HUES48 (cell line): ENCODE measurements around the gene TECPR1.
"Not testable (repeated sequence)": the region's sequence is repeated elsewhere in the genome, so short reads cannot be mapped to it uniquely, and the experiment has no call there.

Experiments
- H3K27ac ChIP-seq: one replicate; pipeline ENCODE4 v1.7.0; 2013; ENCODE audit warnings: low read depth, low read length, inconsistent platforms
- H3K27me3 ChIP-seq: 2 replicates; pipeline ENCODE4 v1.6.1; 2013; ENCODE audit warnings: mild to moderate bottlenecking, low read length; ENCODE audit not compliant: control insufficient read depth, insufficient read depth
- H3K36me3 ChIP-seq: 2 replicates; pipeline ENCODE4 v1.6.1; 2013; ENCODE audit warnings: low read length; ENCODE audit not compliant: control insufficient read depth, insufficient read depth
- H3K4me1 ChIP-seq: 2 replicates; pipeline ENCODE4 v1.6.1; 2013; ENCODE audit warnings: mild to moderate bottlenecking, low read length; ENCODE audit not compliant: control insufficient read depth, insufficient read depth
- H3K4me3 ChIP-seq: 2 replicates; pipeline ENCODE4 v1.5.1; 2013; ENCODE audit warnings: mild to moderate bottlenecking, low read depth, low read length
- H3K9ac ChIP-seq: 2 replicates; pipeline ENCODE4 v1.6.1; 2013; ENCODE audit warnings: mild to moderate bottlenecking, low read depth, low read length, moderate library complexity
- H3K9me3 ChIP-seq: 2 replicates; pipeline ENCODE4 v1.6.1; 2013; ENCODE audit warnings: low read length; ENCODE audit not compliant: control insufficient read depth, insufficient read depth

Gene TECPR1

DNA sequence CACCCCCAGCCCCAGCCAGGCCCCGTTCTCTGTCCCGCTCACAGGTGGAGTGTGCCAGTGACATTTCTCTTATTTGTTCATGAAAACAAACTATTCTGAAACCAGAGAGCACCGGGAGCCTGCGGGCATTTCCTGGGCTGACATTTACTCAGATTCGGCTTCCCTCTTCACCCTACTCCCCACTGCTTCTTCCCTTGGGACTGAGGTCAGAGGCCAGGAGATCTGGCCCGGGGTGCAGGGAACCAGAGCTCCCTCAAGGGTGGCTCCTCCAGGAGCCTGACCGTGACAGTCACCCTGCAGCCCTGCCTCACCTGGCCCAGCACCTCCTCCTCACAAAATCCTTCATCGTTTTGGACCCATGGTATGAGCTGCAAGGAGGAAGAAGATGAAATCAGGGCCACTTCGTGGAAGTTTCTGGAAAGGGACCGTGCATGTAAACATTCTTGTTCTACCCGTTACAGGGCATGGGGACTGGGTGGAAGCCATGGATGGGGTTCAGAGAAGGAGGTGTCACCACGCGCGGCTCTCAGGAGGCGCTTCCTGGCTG lies 28.6 kb downstream of the TECPR1 start:
- Histone ChIP-seq H3K36me3 (no peaks in the 10 kb centered on the region), H3K27ac (no peak overlapping the region), H3K9ac (no peak overlapping the region), H3K27me3 (no peaks in the 10 kb centered on the region), H3K9me3 (no peaks in the 10 kb centered on the region), H3K4me3 (no peak overlapping the region), H3K4me1 (no peaks in the 10 kb centered on the region)

DNA sequence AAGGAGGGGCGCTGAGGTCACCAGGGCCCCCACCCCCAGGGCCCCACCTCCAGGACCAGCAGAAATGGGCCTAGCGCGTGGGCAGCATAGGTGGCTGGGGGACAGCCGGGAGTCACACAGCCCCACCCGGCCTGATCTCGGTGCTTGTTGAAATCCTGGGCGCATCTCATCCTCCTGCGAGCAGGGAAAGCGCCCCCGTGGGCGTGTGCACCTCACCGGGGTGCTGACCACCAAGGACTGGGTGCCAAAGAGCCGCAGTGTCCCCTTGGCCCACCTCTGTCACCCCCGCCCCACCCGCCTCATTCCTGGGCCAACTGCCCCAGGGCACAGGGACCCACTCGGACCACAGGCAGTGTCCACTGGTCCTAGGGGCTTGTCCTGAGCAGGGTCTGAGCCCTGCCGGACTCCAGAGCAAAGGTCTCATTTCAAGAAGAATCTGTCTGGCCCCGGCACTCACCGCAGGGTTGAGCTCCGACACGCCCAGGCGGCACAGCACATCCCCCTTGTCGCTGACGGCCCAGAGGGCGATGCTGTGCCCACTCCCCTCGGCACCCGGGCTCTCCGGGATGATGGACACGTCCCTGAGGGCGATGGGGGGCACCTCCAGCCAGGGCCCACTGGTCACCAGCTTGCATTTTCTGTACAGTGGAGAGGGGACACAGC lies 29.4 kb downstream of the TECPR1 start:
- Histone ChIP-seq H3K36me3 (no peaks in the 10 kb centered on the region), H3K9me3 (no peaks in the 10 kb centered on the region), H3K27me3 (no peaks in the 10 kb centered on the region), H3K4me1 (no peaks in the 10 kb centered on the region), H3K4me3 (no peak overlapping the region), H3K9ac (no peak overlapping the region), H3K27ac (no peak overlapping the region)

DNA sequence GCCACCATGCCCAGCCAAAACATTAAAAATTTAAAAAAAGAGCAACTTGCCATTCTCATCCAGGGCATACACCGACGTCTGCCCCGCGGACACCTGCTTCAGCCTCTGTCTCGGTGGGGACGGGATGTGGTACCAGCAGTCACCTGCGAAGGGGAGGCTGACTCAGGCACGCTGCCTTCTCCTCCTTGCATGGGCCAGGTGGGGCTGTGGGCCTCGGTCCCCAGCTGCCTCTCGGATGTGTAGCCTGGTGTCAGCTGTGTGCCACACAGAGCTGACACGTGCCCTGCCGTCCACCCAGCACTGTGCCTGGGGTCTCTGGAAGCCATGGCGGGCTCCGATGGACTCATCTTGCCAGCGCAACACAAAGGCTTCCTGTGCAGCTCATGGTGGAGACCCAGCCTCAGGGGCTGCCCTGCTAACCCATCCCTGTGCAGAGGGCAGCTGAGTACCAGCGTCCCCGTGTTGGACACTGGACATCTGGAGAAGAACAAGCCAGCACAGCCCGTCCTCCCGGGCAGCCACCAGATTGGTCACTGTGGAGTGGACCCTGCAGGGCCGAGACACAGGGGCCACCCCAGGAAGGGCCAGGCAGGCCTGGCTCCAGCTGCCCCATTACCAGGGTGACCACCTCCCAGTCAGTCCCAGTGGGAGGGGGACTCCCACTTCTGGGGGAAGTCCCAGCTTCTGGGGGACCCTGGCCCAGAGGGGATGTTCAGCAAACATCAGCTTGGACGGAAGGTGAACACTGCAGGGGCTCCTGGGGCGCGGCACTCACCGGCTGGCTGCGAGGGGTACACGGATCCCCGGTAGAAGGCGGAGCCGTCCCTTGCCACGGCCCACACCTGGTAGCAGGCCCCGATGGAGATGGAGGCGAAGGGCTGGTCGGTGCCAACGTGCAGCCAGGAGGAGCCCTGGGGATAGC lies 30.2 kb downstream of the TECPR1 start:
- Histone ChIP-seq H3K4me3 (no peak overlapping the region), H3K27ac (no peak overlapping the region), H3K9ac (no peak overlapping the region), H3K4me1 (no peaks in the 10 kb centered on the region), H3K27me3 (no peaks in the 10 kb centered on the region), H3K9me3 (no peaks in the 10 kb centered on the region), H3K36me3 (no peaks in the 10 kb centered on the region)

DNA sequence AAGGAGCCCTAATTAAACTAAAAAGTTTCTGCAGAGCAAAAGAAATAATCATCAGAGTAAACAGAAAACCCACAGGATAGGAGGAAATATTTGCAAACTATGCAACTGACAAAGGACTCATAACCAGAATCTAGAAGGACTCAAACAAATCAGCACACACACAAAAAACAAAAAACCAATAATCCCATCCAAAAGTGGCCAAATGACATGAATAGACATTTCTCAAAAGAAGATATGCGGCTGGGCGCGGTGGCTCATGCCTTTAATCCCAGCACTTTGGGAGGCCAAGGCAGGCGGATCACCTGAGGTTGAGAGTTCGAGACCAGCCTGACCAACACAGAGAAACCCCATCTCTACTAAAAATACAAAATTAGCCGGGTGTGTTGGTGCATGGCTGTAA lies 32.6 kb downstream of the TECPR1 start:
- not testable (repeated sequence) for H3K36me3 ChIP-seq, H3K27me3 ChIP-seq, H3K9ac ChIP-seq, H3K4me3 ChIP-seq, H3K9me3 ChIP-seq, H3K4me1 ChIP-seq, H3K27ac ChIP-seq

DNA sequence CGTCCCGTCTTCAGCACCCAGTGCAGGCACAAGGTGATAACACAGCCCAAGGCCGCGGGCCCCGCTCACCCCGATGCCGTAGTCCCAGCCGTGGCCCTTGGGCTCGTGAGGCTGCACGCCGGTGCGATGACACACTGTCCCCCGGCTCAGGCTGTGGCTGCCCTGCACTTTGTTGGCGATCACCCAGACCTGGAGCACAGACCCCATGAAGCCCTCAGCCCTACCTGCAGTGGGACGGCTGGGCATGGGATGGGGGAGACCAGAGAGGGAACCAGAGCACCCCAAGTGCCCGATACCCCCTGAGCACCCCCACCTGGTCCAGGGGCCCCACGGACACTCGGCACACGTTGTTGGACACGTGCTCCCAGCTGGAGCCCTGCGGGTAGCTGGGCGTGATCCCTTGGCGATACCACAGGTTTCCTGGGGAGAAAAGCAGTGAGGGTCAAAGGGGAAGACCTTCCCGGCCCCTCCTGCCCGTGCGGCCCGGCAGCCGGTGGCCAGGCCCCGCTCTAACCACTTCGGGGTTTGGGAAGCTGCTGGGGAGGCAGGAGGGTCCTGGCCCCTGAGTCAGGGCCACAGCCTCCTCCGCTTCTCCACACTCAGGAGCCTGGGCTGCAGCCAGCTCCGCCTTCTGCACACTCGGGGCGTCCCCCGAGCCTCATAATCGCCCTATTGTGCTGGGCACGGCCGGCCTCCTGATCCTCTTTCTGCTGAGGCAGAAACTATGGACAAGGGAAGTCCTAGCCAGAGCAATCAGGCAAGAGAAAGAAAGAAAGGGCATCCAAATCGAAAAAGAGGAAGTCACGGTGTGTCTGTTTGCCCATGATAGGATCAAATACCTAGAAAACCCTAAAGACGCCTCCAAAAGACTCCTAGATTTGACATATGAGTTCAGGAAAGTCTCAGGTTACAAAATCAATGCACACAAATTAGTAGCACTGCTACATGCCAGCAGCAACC lies 34.1 kb downstream of the TECPR1 start:
- no peak overlapping the region for H3K27ac ChIP-seq
- H3K27me3 ChIP-seq, result no peaks in the 10 kb centered on the region
- H3K4me1 ChIP-seq, result no peaks in the 10 kb centered on the region
- no peak overlapping the region for H3K4me3 ChIP-seq
- H3K9me3 ChIP-seq, result no peaks in the 10 kb centered on the region
- H3K9ac ChIP-seq, result no peak overlapping the region
- H3K36me3 ChIP-seq, result no peaks in the 10 kb centered on the region

DNA sequence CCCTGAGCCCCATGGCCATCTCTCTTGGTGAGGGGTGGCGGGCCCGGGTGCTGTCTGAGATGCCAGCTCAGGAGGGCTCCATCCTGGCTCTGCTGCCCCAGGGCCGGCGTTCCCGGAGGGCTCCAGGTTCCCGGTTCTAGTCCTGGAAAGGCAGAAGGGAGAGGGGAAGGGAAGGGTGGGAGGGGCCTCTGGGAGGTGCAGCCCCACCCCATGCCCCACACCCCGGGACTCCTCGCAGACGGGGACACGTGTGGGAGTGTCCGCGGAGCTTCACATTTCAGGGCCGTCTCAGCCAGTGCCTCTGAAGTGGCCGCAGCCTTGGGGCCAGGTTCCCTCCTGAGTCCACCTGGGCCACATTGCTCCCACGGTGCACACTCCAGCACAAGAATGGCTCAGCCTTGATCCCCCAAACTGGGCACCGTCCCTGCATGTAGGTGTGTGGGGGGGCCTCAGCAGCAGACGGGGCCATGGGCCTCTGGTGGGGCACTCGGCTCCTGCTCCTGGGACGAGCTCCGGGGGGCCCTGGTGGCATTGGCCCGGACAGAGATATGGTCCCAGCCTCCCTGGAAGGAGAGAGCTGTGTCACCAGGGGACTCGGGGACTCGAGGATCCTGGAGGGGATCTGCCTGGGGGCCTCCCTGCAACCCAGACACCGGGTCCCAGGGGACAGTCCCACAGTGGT lies 35.0 kb downstream of the TECPR1 start:
- H3K27me3 ChIP-seq, result no peaks in the 10 kb centered on the region
- H3K4me1 ChIP-seq, result no peaks in the 10 kb centered on the region
- H3K27ac ChIP-seq, result no peak overlapping the region
- no peaks in the 10 kb centered on the region for H3K9me3 ChIP-seq
- H3K4me3 ChIP-seq, result no peak overlapping the region
- no peak overlapping the region for H3K9ac ChIP-seq
- no peaks in the 10 kb centered on the region for H3K36me3 ChIP-seq

DNA sequence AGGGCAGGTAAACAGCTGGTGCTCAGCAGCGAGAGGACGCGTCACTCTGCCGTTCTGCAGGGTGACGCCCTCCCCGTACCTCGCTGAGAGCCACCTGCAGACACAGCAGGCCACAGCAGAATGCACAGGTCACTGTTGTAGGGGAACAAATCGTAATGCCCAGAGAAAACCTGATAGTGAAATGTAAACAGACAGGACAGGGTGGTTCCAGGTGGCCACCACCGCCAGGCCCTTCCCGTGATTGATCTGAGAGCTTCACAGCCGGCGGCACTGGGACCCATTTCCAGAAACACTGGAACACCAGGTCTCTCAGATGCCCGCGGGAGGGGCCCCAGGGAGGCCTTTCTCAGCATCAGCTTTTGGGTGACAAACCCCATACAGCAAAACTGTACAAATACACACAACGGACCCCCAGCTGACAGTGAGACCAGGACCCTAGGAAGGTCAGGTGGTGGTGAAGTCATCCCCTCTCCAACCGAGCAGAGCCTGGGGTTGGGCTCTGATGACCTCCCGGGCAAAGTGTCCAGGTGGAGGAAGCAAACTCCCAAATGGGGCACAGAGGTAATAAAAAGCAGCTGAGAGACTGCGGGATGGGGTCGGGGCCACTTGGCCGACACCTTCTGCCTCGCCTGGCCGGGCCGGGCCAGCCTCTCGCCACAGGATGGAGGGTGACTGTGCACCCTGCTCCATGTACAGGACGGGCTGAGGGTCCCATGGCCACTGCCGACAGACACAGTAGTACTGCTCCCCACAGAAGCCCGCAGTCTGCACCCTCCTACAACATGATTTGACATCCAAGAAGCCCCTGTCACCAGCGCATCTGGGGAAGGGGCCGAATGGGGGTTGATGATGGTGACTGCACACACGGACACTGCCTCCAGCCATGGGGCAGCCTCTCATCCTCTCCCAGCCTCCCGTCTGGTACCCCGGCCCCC lies 36.2 kb downstream of the TECPR1 start:
- no peaks in the 10 kb centered on the region for H3K27me3 ChIP-seq
- no peaks in the 10 kb centered on the region for H3K36me3 ChIP-seq
- H3K27ac ChIP-seq, result no peak overlapping the region
- no peaks in the 10 kb centered on the region for H3K4me1 ChIP-seq
- H3K9ac ChIP-seq, result no peak overlapping the region
- no peaks in the 10 kb centered on the region for H3K9me3 ChIP-seq
- H3K4me3 ChIP-seq, result no peak overlapping the region

DNA sequence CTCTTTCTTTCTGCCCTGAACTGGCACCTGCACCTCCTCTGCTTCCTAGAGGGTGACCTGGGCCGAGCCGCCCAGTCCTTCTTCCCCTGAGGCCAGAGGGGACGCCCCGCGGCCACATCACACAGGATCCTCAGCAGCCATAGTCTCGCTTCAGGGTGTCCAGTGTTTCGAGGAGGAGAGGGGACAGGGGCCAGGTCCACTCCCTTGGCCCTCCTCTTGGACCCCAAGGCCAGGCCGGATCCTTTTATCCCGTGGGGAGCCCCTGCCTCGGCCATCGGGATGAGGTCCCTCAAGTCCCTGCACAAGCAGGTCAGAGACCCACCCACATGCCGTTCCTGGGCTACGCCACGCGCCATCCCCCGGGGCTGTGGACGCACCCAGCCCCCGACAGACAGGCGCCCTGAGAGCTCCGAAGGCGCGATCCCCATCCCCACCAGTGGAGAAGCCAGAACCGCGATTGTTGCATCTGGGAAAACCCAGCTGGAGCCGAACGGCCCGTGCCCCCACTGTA lies 37.2 kb downstream of the TECPR1 start:
- no peak overlapping the region for H3K9ac ChIP-seq
- no peak overlapping the region for H3K4me3 ChIP-seq
- H3K27me3 ChIP-seq, result no peaks in the 10 kb centered on the region
- H3K36me3 ChIP-seq, result no peaks in the 10 kb centered on the region
- no peaks in the 10 kb centered on the region for H3K4me1 ChIP-seq
- H3K9me3 ChIP-seq, result no peaks in the 10 kb centered on the region
- H3K27ac ChIP-seq, result no peak overlapping the region

DNA sequence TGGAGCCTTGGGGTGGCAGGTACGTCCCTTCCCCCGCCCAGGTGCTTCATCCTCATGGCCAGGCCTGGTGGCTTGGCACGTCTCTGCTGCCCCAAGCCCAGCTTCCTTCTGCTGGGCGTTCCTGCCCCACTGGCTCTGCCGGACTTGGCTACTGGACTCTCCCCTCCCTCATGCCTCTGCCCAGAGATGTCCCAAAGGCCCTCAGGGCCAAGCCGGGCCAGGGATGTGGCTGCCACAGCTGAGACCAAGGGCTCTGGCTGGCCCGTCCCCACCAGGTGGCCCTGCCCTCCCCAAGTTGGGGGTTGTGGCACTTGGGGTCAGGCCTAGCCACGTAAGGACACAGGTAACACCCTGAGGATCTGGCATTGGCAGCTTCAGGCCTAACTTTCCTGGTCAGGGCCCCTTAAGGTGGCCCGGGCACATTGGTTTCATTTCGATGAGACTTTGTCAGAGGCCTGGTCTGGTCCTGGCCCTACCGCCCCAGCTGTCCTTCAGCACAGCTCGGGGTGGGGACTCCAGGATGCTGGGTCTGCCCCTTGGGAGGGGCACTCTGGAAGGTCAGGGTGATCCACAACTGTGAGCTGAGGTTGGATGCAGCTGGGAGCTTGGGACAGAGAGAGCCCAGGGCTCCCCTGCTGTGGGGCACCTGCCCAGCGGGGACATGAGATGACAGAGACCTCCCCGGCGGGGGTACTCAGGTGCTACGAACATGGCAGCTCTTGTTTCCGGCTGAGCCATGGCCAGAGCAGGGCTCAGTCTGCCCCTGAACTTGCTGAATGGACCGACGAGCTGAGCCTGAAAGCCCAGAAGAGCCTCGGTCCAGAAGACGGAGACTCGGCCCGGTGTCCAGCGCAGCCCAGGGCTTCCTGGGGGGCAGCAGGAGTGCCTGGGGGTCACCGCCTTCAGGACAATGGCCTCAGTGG lies 37.9 kb downstream of the TECPR1 start:
- H3K4me1 ChIP-seq, result no peaks in the 10 kb centered on the region
- H3K27ac ChIP-seq, result no peak overlapping the region
- H3K36me3 ChIP-seq, result no peaks in the 10 kb centered on the region
- H3K9ac ChIP-seq, result no peak overlapping the region
- H3K9me3 ChIP-seq, result no peaks in the 10 kb centered on the region
- H3K4me3 ChIP-seq, result no peak overlapping the region
- no peaks in the 10 kb centered on the region for H3K27me3 ChIP-seq
